Rectal smooth muscle tissue (tissue), 1 donor: ENCODE results near the gene ARFGEF3.
"Not testable (repeated sequence)": the region's sequence is repeated elsewhere in the genome, so short reads cannot be mapped to it uniquely, and the experiment has no call there.

Experiments
- H3K27ac ChIP-seq: one replicate; pipeline ENCODE4 v1.7.0; 2013; ENCODE audit warnings: low read depth, low read length, inconsistent platforms
- H3K27me3 ChIP-seq: one replicate; pipeline ENCODE4 v1.7.0; 2013; ENCODE audit warnings: low read length; ENCODE audit not compliant: control insufficient read depth, insufficient read depth
- H3K36me3 ChIP-seq: one replicate; pipeline ENCODE4 v1.7.0; 2013; ENCODE audit warnings: low read length; ENCODE audit not compliant: control insufficient read depth, insufficient read depth
- H3K4me1 ChIP-seq: one replicate; pipeline ENCODE4 v1.7.0; 2013; ENCODE audit warnings: low read length; ENCODE audit not compliant: control insufficient read depth, insufficient read depth
- H3K4me3 ChIP-seq: one replicate; pipeline ENCODE4 v1.7.0; 2013; ENCODE audit warnings: low read length
- H3K9ac ChIP-seq: one replicate; pipeline ENCODE4 v1.7.0; 2013; ENCODE audit warnings: low read length

The ARFGEF3 gene

GRCh38 chr6:138278326-138278725 is 116.6 kb downstream of the ARFGEF3 start:
- H3K27ac ChIP-seq: no peak overlapping the region
- H3K4me1 ChIP-seq: no peaks in the 10 kb centered on the region
- no peak overlapping the region for H3K9ac ChIP-seq
- H3K27me3 ChIP-seq: no peaks in the 10 kb centered on the region
- no peaks in the 10 kb centered on the region for H3K36me3 ChIP-seq
- H3K4me3 ChIP-seq: no peak overlapping the region

- Histone ChIP-seq H3K27me3 (no peaks in the 10 kb centered on the region), H3K4me3 (no peak overlapping the region)
Measured at GRCh38 chr6:138285800-138286199, 124.1 kb downstream of the ARFGEF3 start.

GRCh38 chr6:138286698-138287097 is 125.0 kb downstream of the ARFGEF3 start:
- no peaks in the 10 kb centered on the region for H3K36me3 ChIP-seq
- H3K9ac ChIP-seq: no peak overlapping the region
- H3K4me1 ChIP-seq: no peaks in the 10 kb centered on the region
- no peaks in the 10 kb centered on the region for H3K27me3 ChIP-seq
- H3K4me3 ChIP-seq: no peak overlapping the region
- H3K27ac ChIP-seq: no peak overlapping the region

More at GRCh38 chr6:138285800-138286199, 124.1 kb downstream of the ARFGEF3 start:
- Histone ChIP-seq H3K27ac (no peak overlapping the region), H3K9ac (no peak overlapping the region), H3K36me3 (no peaks in the 10 kb centered on the region), H3K4me1 (no peaks in the 10 kb centered on the region)

- no peak overlapping the region for H3K9ac ChIP-seq
- H3K4me3 ChIP-seq: no peak overlapping the region
- H3K36me3 ChIP-seq: no peaks in the 10 kb centered on the region
- H3K27ac ChIP-seq: no peak overlapping the region
- no peaks in the 10 kb centered on the region for H3K27me3 ChIP-seq
- H3K4me1 ChIP-seq: no peaks in the 10 kb centered on the region
Measured at GRCh38 chr6:138287144-138287955, 125.6 kb downstream of the ARFGEF3 start.

- not testable (repeated sequence) for H3K27ac ChIP-seq, H3K4me1 ChIP-seq, H3K27me3 ChIP-seq, H3K4me3 ChIP-seq, H3K9ac ChIP-seq, H3K36me3 ChIP-seq
Measured at GRCh38 chr6:138288428-138289085, 126.8 kb downstream of the ARFGEF3 start.

GRCh38 chr6:138289739-138290138 is 128.0 kb downstream of the ARFGEF3 start:
- Histone ChIP-seq H3K9ac (no peak overlapping the region), H3K36me3 (no peaks in the 10 kb centered on the region), H3K27ac (no peak overlapping the region)

GRCh38 chr6:138290423-138290962 is 128.8 kb downstream of the ARFGEF3 start:
- Histone ChIP-seq H3K4me3 (no peak overlapping the region), H3K27me3 (no peaks in the 10 kb centered on the region), H3K9ac (no peak overlapping the region), H3K27ac (no peak overlapping the region), H3K4me1 (no peaks in the 10 kb centered on the region), H3K36me3 (no peaks in the 10 kb centered on the region)

More at GRCh38 chr6:138289739-138290138, 128.0 kb downstream of the ARFGEF3 start:
- H3K4me1 ChIP-seq: no peaks in the 10 kb centered on the region
- no peak overlapping the region for H3K4me3 ChIP-seq
- H3K27me3 ChIP-seq: no peaks in the 10 kb centered on the region

- Histone ChIP-seq H3K27me3 (no peaks in the 10 kb centered on the region), H3K4me1 (no peaks in the 10 kb centered on the region), H3K9ac (no peak overlapping the region)
Measured at GRCh38 chr6:138291036-138291848, 129.5 kb downstream of the ARFGEF3 start.

GRCh38 chr6:138291849-138292181 is 130.1 kb downstream of the ARFGEF3 start:
- H3K36me3 ChIP-seq: no peaks in the 10 kb centered on the region
- H3K4me3 ChIP-seq: no peak overlapping the region
- H3K27ac ChIP-seq: no peak overlapping the region
- H3K9ac ChIP-seq: no peak overlapping the region
- H3K4me1 ChIP-seq: no peaks in the 10 kb centered on the region
- no peaks in the 10 kb centered on the region for H3K27me3 ChIP-seq

More at GRCh38 chr6:138291036-138291848, 129.5 kb downstream of the ARFGEF3 start:
- Histone ChIP-seq H3K27ac (no peak overlapping the region), H3K36me3 (no peaks in the 10 kb centered on the region), H3K4me3 (no peak overlapping the region)

- Histone ChIP-seq H3K27ac (no peak overlapping the region), H3K36me3 (no peaks in the 10 kb centered on the region), H3K4me1 (no peaks in the 10 kb centered on the region), H3K9ac (no peak overlapping the region), H3K4me3 (no peak overlapping the region), H3K27me3 (no peaks in the 10 kb centered on the region)
Measured at GRCh38 chr6:138292482-138292881, 130.7 kb downstream of the ARFGEF3 start.

GRCh38 chr6:138293428-138294395 is 132.0 kb downstream of the ARFGEF3 start:
- H3K27ac ChIP-seq: no peak overlapping the region
- no peak overlapping the region for H3K9ac ChIP-seq
- H3K4me1 ChIP-seq: no peaks in the 10 kb centered on the region
- H3K27me3 ChIP-seq: no peaks in the 10 kb centered on the region
- H3K4me3 ChIP-seq: no peak overlapping the region
- no peaks in the 10 kb centered on the region for H3K36me3 ChIP-seq
